ENCODE measurements around the gene SCAMP2.

DNA sequence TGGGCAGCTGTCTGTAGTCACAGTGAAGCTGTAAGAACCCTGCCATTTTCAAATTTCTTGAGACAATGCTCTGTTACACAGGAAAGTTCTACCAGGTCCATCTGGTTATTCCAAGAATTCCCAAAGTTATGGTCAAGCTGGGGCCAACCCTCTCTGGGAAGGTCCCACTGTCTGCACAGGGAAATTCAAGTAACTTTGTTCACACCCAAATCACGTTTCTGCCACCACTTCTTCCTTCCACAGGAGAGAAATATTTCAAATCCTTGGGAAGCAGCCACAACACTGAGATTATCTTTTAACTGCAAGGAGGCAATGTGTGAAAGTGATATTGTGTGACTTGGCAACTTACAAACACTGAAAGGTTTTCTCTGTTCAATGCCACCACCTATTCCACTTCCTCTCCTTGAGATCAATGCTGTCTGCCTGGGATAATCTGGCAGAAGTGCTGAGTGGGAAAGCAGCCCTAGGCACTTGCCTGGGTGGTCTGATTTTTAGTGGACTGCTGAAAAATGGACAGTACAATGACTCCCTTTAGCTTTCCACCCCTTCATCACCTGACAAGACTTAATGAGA lies 5.6 kb downstream of the SCAMP2 start:
- TF ChIP-seq ZFP30 (CRISPR knock-in tag; IDR thresholded peaks at IDR 0.05), result no peak
- no peak for TF ChIP-seq ISL1 (CRISPR knock-in tag; IDR thresholded peaks at IDR 0.05)
- no peak for TF ChIP-seq OSR1 (CRISPR knock-in tag; IDR thresholded peaks at IDR 0.05)
- TF ChIP-seq, protein P1, sequence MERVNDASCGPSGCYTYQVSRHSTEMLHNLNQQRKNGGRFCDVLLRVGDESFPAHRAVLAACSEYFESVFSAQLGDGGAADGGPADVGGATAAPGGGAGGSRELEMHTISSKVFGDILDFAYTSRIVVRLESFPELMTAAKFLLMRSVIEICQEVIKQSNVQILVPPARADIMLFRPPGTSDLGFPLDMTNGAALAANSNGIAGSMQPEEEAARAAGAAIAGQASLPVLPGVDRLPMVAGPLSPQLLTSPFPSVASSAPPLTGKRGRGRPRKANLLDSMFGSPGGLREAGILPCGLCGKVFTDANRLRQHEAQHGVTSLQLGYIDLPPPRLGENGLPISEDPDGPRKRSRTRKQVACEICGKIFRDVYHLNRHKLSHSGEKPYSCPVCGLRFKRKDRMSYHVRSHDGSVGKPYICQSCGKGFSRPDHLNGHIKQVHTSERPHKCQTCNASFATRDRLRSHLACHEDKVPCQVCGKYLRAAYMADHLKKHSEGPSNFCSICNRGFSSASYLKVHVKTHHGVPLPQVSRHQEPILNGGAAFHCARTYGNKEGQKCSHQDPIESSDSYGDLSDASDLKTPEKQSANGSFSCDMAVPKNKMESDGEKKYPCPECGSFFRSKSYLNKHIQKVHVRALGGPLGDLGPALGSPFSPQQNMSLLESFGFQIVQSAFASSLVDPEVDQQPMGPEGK (CRISPR knock-in tag; IDR thresholded peaks at IDR 0.05; ENCODE audit: borderline replicate concordance), result no peak
- TF ChIP-seq, protein P2, sequence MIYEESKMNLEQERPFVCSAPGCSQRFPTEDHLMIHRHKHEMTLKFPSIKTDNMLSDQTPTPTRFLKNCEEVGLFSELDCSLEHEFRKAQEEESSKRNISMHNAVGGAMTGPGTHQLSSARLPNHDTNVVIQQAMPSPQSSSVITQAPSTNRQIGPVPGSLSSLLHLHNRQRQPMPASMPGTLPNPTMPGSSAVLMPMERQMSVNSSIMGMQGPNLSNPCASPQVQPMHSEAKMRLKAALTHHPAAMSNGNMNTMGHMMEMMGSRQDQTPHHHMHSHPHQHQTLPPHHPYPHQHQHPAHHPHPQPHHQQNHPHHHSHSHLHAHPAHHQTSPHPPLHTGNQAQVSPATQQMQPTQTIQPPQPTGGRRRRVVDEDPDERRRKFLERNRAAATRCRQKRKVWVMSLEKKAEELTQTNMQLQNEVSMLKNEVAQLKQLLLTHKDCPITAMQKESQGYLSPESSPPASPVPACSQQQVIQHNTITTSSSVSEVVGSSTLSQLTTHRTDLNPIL (CRISPR knock-in tag; IDR thresholded peaks at IDR 0.05; ENCODE audit: low read depth), result no peak
- TF ChIP-seq ZNF8 (CRISPR knock-in tag; IDR thresholded peaks at IDR 0.05), result no peak
- no peak for TF ChIP-seq ARNTL (CRISPR knock-in tag; IDR thresholded peaks at IDR 0.05; ENCODE audit: borderline replicate concordance, low read depth)
- TF ChIP-seq RARB (CRISPR knock-in tag; IDR thresholded peaks at IDR 0.05), result no peak
- no peak for TF ChIP-seq CSDC2 (CRISPR knock-in tag; IDR thresholded peaks at IDR 0.05)
- TF ChIP-seq PPARA (CRISPR knock-in tag; IDR thresholded peaks at IDR 0.05; ENCODE audit: borderline replicate concordance), result no peak

Measured in SK-N-SH treated with all-trans-retinoic acid at 6 μM for 48 hours (cell line).